Mesodermal cell (in vitro differentiated cells): ENCODE measurements around the gene GLI3.
A peak's percentile ranks its signal among the peaks of the same experiment; 100 is the strongest.
"Not testable (repeated sequence)": the region's sequence is repeated elsewhere in the genome, so short reads cannot be mapped to it uniquely, and the experiment has no call there.

Source experiments
- H3K27ac ChIP-seq: 2 replicates; pipeline ENCODE4 v1.7.0; 2013; ENCODE audit warnings: mild to moderate bottlenecking, low read depth, low read length, moderate library complexity; ENCODE audit not compliant: severe bottlenecking
- H3K36me3 ChIP-seq: 2 replicates; pipeline ENCODE4 v1.7.1; 2013; ENCODE audit warnings: mild to moderate bottlenecking, low read length, moderate library complexity; ENCODE audit not compliant: control insufficient read depth, insufficient read depth
- H3K4me1 ChIP-seq: one replicate; pipeline ENCODE4 v1.7.1; 2013; ENCODE audit warnings: mild to moderate bottlenecking, low read length; ENCODE audit not compliant: insufficient read depth, control insufficient read depth, poor library complexity, severe bottlenecking
- H3K4me3 ChIP-seq: 2 replicates; pipeline ENCODE4 v1.7.0; 2013; ENCODE audit warnings: low read length, control low read depth, mild to moderate bottlenecking; ENCODE audit not compliant: insufficient read depth, poor library complexity, severe bottlenecking; ENCODE audit errors: extremely low read depth
- H3K9me3 ChIP-seq: 2 replicates; pipeline ENCODE4 v1.7.1; 2013; ENCODE audit warnings: mild to moderate bottlenecking, low read length, moderate library complexity; ENCODE audit not compliant: control insufficient read depth
- WGBS, 2 experiments: methylation state at CpG; one replicate each; pipeline ENCODE4 v1.1.5; 2013; ENCODE audit warnings: missing lambda C conversion rate in 2 of 2; ENCODE audit not compliant: insufficient coverage in 2 of 2; 5-methylcytosine and 5-hydroxymethylcytosine counted together

The GLI3 gene

DNA sequence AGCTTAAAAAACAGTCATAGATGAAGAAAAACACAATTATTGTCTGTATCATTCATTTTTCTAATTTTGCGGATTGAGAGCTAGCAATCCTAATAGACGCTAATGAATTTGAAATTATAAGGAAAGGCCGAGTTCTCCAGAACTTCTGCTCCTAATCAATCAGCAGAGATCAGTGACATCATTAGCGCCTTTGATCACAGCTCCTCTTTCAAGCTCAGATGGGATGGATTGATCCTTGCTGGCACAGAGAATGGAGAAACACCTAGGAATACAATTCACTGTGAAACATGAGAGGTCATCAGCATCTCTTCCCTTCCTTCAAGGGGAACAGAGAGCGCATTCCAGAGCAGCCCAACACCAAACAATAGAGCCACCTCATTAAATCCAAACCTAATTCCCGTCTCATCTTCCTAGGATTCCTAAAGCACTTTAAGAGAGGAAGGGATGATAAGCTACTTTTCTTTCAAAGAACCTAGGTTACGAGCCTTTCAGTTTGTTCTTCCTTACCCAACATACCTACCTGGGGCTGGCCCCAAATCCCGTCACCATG is 24.4 kb downstream of the GLI3 start:
- H3K36me3 ChIP-seq, result peaks cover 39% of the 10 kb centered on the region
- no peak overlapping the region for H3K4me3 ChIP-seq
- H3K9me3 ChIP-seq, result no peaks in the 10 kb centered on the region
- WGBS, 2 experiments, result 37 to 50% methylated on average over 1 to 2 of the region's 8 CpGs
- H3K27ac ChIP-seq, result no peak overlapping the region
- peaks cover 6% of the 10 kb centered on the region for H3K4me1 ChIP-seq

DNA sequence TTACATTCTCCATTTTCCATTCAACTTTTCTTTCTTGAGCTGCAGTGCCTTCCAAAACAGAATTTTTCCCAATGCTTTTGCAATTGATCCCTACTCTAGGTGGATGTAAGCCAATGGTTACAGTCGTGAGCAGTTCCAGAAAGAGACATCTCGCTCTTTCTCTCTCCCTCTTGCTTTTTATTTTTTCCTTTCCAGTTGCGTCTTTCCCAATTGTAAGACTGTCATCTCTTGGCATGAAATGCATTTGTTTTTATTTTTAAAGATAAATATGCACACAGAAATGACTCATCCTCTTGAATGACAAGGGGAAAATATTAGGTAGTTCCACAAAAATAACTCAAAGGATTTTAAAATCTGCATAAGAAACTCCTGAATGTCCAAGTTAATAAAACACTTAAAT is 25.1 kb downstream of the GLI3 start:
- no peaks in the 10 kb centered on the region for H3K9me3 ChIP-seq
- H3K36me3 ChIP-seq, result peaks cover 42% of the 10 kb centered on the region
- 100% methylated on average over 1 of the region's 3 CpGs; no CpG with 5 or more reads in 1 of the 2 experiments for WGBS, 2 experiments
- peaks cover 6% of the 10 kb centered on the region for H3K4me1 ChIP-seq
- H3K27ac ChIP-seq, result no peak overlapping the region
- H3K4me3 ChIP-seq, result no peak overlapping the region

DNA sequence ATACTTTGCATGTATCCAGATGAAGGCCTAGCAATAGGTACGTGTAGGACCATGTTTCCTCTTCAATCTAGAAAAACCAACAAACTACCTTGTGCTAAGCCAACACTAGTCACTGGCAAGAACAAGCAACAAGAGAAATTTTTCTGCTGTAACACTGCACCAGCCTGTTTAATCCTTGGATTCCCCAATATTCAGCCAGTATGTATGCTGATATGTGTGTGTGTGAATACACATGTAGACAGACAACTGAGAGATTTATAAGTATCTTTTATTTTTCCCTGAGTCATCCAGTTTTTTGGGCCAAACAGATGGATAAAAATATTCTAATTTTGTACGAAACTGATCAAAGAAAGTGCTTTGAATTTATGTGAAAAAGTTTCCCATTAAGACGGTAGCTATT is 26.2 kb downstream of the GLI3 start:
- no peaks in the 10 kb centered on the region for H3K9me3 ChIP-seq
- WGBS, 2 experiments, result 92 to 93% methylated on average over 2 of the region's 3 CpGs
- H3K4me1 ChIP-seq, result peaks cover 6% of the 10 kb centered on the region
- peaks cover 40% of the 10 kb centered on the region for H3K36me3 ChIP-seq
- no peak overlapping the region for H3K4me3 ChIP-seq
- H3K27ac ChIP-seq, result peak overlapping the region; percentile 4

DNA sequence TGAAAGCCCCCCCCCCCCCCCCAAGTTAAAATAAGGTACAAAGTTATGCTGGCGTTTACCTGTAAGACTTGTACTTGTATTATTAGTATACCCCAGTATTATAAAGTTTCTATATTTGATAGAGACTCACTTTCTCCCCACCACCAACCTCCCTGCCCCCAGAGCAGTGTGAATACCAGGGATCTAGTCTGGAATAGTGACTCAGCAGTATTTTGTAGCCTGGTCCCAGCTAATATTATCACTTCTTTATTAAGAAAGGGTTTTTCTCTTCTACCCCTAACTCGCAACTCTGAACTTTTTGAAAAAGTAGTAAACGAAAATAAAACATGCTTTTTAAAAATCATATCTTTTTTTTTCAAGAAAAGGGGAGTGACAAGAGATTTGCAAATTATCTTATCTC is 26.7 kb downstream of the GLI3 start:
- Histone ChIP-seq H3K4me1 (peaks cover 6% of the 10 kb centered on the region), H3K27ac (peak overlapping the region; percentile 4), H3K36me3 (peaks cover 41% of the 10 kb centered on the region), H3K9me3 (no peaks in the 10 kb centered on the region), H3K4me3 (no peak overlapping the region)
- no CpG with 5 or more reads among the region's 3 CpGs for WGBS, 2 experiments

GRCh38 chr7:42209085-42209484 is 27.9 kb downstream of the GLI3 start:
- not testable (repeated sequence) for H3K4me3 ChIP-seq, H3K9me3 ChIP-seq, H3K27ac ChIP-seq, H3K4me1 ChIP-seq
- H3K36me3 ChIP-seq, result peaks cover 53% of the 10 kb centered on the region

DNA sequence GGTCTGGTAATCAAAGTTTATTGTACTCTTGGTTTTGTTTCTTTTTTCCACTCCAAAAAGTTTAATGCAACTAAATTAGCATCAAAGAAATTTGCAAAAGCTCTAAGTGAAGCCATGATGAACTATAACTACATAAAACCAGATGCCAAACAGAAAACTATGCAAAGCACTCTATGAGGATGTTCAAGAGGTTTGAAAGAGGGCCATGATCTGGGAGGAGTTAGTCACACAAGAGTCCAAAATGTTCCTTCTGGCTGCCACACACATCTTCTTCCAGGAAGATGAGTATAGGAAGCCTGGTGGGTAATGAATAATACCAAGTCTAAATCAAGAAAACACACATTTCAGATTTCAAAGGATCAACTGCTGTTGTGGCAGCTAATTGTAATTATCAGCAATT is 28.4 kb downstream of the GLI3 start:
- Histone ChIP-seq H3K36me3 (peaks cover 57% of the 10 kb centered on the region), H3K4me1 (peaks cover 6% of the 10 kb centered on the region)

DNA sequence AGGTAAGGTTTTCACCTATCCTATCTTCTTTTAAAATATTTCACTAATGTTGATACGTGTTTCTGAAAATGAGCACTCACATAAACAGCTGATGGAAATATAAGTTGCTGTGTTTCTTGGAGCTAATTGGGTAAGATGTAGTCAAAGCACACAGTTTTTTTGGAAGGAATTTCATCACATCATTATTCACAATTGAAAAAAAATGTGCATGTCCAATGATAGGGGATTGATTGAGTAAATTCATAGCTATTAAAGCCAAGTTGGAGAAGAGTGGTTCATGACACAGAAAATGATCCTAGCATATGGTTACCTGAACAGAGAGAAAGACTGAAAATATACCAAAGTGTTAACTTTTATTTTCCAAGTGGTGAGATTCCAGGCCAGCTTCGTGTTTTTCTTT is 29.6 kb downstream of the GLI3 start:
- Histone ChIP-seq H3K27ac (no peak overlapping the region), H3K4me3 (no peak overlapping the region), H3K4me1 (peaks cover 6% of the 10 kb centered on the region), H3K36me3 (peaks cover 54% of the 10 kb centered on the region), H3K9me3 (no peaks in the 10 kb centered on the region)
- WGBS, 2 experiments, result 85 to 100% methylated on average over 1 of the region's 2 CpGs

More for the DNA sequence above, 28.4 kb downstream of the GLI3 start:
- Histone ChIP-seq H3K4me3 (no peak overlapping the region), H3K27ac (no peak overlapping the region), H3K9me3 (no peaks in the 10 kb centered on the region)

DNA sequence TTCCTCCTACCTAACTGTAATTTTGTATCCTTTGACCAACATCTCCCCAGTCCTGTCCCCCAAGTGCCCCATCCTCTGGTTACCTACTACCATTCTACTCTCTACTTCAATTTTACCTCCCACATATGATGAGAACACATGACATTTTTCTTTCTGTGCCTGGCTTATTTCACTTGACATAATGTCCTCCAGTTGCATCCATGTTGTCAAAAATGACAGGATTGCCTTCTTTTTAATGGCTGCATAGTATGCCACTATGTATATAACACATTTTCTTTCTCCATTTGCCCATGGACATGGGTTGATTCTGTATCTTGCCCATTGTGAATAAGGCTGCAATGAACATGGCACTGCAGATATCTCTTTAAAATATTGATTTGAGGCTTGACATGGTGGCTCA is 33.7 kb downstream of the GLI3 start:
- Histone ChIP-seq H3K27ac (no peak overlapping the region), H3K36me3 (peaks cover 44% of the 10 kb centered on the region), H3K9me3 (no peaks in the 10 kb centered on the region), H3K4me1 (no peaks in the 10 kb centered on the region), H3K4me3 (no peak overlapping the region)

- H3K4me1 ChIP-seq, result no peaks in the 10 kb centered on the region
- 95 to 96% methylated on average over 4 of the region's 4 CpGs for WGBS, 2 experiments
- H3K27ac ChIP-seq, result no peak overlapping the region
- H3K36me3 ChIP-seq, result peaks cover 44% of the 10 kb centered on the region
- H3K4me3 ChIP-seq, result no peak overlapping the region
- H3K9me3 ChIP-seq, result no peaks in the 10 kb centered on the region
Measured at GRCh38 chr7:42202601-42203000, 34.4 kb downstream of the GLI3 start.

DNA sequence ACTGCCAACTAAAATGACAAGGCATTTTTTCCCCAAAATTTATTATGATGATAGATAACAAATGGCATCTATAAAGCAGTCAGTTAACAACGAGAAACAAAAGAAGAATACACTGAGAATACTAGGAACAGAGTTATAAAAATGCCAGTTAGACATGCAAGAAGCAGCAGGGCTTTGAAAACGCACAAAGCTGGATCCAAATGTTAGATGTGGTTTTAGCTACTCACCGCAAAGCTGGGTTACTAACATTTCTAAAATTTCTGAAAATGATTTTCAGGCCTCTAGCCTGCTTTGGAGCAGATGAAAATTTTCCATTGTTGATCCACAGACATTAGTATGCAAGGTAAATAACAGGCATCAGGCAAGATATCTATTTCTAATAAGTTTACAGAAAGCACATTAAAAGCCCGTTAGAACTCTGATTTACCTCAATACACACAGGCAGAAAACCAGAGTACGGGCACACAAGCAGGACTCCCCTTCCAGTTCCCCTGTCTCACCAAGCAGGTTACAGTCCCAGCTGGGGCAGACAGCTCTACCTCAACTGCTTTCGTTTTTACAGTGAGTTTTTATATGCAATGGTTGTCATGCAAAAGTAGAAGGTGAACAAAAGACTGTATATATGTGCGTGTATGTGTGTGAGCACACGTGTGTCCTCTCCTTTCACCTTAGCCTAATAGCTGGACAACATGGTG is 37.9 kb downstream of the GLI3 start:
- Histone ChIP-seq H3K4me3 (no peak overlapping the region), H3K36me3 (peaks cover 28% of the 10 kb centered on the region), H3K9me3 (no peaks in the 10 kb centered on the region), H3K4me1 (peaks cover 4% of the 10 kb centered on the region), H3K27ac (no peak overlapping the region)
- 88 to 91% methylated on average over 3 to 4 of the region's 8 CpGs for WGBS, 2 experiments

DNA sequence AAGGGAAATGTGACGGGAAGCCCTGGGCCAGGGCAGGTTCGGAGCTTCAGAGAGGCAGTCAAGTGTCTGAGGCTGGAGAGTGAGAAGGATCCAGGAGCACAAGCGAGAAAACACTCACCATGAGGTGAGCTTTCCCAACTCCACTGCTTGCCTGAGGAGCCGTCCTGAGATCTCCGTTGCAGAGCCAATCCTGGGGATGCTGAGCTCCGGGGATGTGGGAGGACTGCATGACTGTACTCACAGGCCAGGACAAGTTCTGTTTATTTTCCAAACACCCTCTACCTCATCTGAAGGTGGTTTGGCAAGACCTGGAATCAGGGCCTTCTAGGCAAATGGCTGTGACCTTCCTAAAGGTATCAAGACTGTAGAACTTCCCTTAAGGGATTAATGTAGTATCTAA is 38.7 kb downstream of the GLI3 start:
- Histone ChIP-seq H3K4me3 (no peak overlapping the region), H3K36me3 (peaks cover 20% of the 10 kb centered on the region), H3K27ac (no peak overlapping the region), H3K9me3 (no peaks in the 10 kb centered on the region), H3K4me1 (peaks cover 12% of the 10 kb centered on the region)
- WGBS, 2 experiments, result 92 to 97% methylated on average over 5 to 6 of the region's 6 CpGs
